A549 (cell line): Measurements from ENCODE around the gene FXR1. TPM values are rescaled to one million over a fixed set of nuclear protein-coding genes. Genes with fewer than 3 reads are reported as not detected.

Source experiments
- ATAC-seq, 2 experiments: fragments of 200-7000 bp in 1 of 2; fragments of >200 bp in 1 of 2; cut with Nextera tagmentation in 1 of 2; cut with Tn5 transposase in 1 of 2; 3 replicates each; pipeline versions ENCODE4 v1.8.0 to v1.9.1; 2018 to 2020; ENCODE audit warnings: mild to moderate bottlenecking in 1 of 2, moderate library complexity in 1 of 2
- CTCF ChIA-PET: fragments of 300-600 bp; sonication (Branson Sonifier 250); formaldehyde crosslinking; extraction: SDS; loops from one replicate; lab custom pipeline; 2021; ENCODE audit warnings: antibody characterized with exemption, inconsistent platforms; lab: Yijun Ruan, JAX
- POLR2A ChIA-PET: fragments of 350-600 bp; formaldehyde crosslinking; extraction: SDS; loops from one replicate; lab custom pipeline; 2021; ENCODE audit warnings: antibody characterized with exemption, inconsistent platforms; lab: Yijun Ruan, JAX
- DNase-seq, 2 experiments: peaks; one replicate each; pipeline versions ENCODE4 v3.0.0 to v3.0.0-alpha.2; 2011 to 2016; ENCODE audit warnings: low read depth in 1 of 2, low spot score in 1 of 2
- FAIRE-seq: peaks from 2 replicates; lab custom pipeline; 2011; peaks lifted over from hg19 to GRCh38; lab: Jason Lieb, UNC
- H3K27ac ChIP-seq, 2 experiments: fragments of >200 bp; sonication (Bioruptor Twin); formaldehyde crosslinking; 3 replicates each; pipeline ENCODE4 v1.5.1; 2016 to 2017
- H3K4me1 ChIP-seq: fragments of >200 bp; sonication (Bioruptor Twin); formaldehyde crosslinking; 3 replicates; pipeline ENCODE4 v1.6.1; 2016
- H3K4me2 ChIP-seq: fragments of >200 bp; sonication (Bioruptor Twin); formaldehyde crosslinking; 3 replicates; pipeline ENCODE4 v1.6.1; 2016
- H3K4me3 ChIP-seq: fragments of >200 bp; sonication (Bioruptor Twin); formaldehyde crosslinking; 3 replicates; pipeline ENCODE4 v1.5.1; 2016
- H3K9me3 ChIP-seq: fragments of >200 bp; sonication (Bioruptor Twin); formaldehyde crosslinking; 3 replicates; pipeline ENCODE4 v1.6.1; 2016
- BHLHE40 ChIP-seq: IDR thresholded peaks from 2 replicates; pipeline ENCODE4 v1.6.1; 2012; ENCODE audit warnings: low read depth, low read length, inconsistent platforms
- CBX2 ChIP-seq: fragments of 200-600 bp; sonication (generic); IDR thresholded peaks from 2 replicates; pipeline ENCODE4 v1.6.1; 2016; ENCODE audit warnings: low read depth, mild to moderate bottlenecking, borderline replicate concordance
- CEBPB ChIP-seq, 2 experiments: fragments of >200 bp in 1 of 2; sonication (Bioruptor Twin) in 1 of 2; formaldehyde crosslinking in 1 of 2; IDR thresholded peaks; 2 replicates each; pipeline ENCODE4 v1.6.1; 2012 to 2016
- EP300 ChIP-seq, 2 experiments: fragments of >200 bp; sonication (Bioruptor Twin); formaldehyde crosslinking; IDR thresholded peaks; 2 replicates in 1 of 2; 3 replicates in 1 of 2; pipeline ENCODE4 v1.6.1; 2016 to 2017
- FOSB ChIP-seq: fragments of 250-450 bp; sonication (Bioruptor Pico); IDR thresholded peaks from 2 replicates; pipeline ENCODE4 v1.5.0; 2020; ENCODE audit warnings: mild to moderate bottlenecking, moderate library complexity
- FOXS1 ChIP-seq: fragments of 250-450 bp; sonication (Bioruptor Pico); IDR thresholded peaks from 2 replicates; pipeline ENCODE4 v1.5.0; 2020; ENCODE audit warnings: mild to moderate bottlenecking, moderate library complexity
- GATA3 ChIP-seq: IDR thresholded peaks from 2 replicates; pipeline ENCODE4 v1.6.1; 2012; ENCODE audit warnings: borderline replicate concordance
- JUN ChIP-seq, 2 experiments: fragments of >200 bp; sonication (Bioruptor Twin); formaldehyde crosslinking; IDR thresholded peaks; 2 replicates in 1 of 2; 3 replicates in 1 of 2; pipeline ENCODE4 v1.6.1; 2016 to 2017
- KDM1A ChIP-seq: fragments of 200-600 bp; sonication (generic); IDR thresholded peaks from 2 replicates; pipeline ENCODE4 v1.6.1; 2016; ENCODE audit warnings: low read depth, mild to moderate bottlenecking
- NFE2L2 ChIP-seq: fragments of 150-350 bp; conservative IDR thresholded peaks from 2 replicates; pipeline ENCODE4 v1.6.1; 2014; ENCODE audit warnings: low read length
- NR3C1 ChIP-seq: fragments of >200 bp; sonication (Bioruptor Twin); formaldehyde crosslinking; IDR thresholded peaks from 3 replicates; pipeline ENCODE4 v1.6.1; 2017
- PBX3 ChIP-seq: IDR thresholded peaks from 2 replicates; pipeline ENCODE4 v1.6.1; 2012
- PHF8 ChIP-seq: fragments of 200-600 bp; sonication (generic); IDR thresholded peaks from 2 replicates; pipeline ENCODE4 v1.6.1; 2016; ENCODE audit warnings: low read depth, mild to moderate bottlenecking, antibody characterized with exemption, moderate library complexity, borderline replicate concordance
- TFCP2L1 ChIP-seq: fragments of 250-450 bp; sonication (Bioruptor Pico); IDR thresholded peaks from 2 replicates; pipeline ENCODE4 v1.5.0; 2021; ENCODE audit warnings: mild to moderate bottlenecking
- ZFP36 ChIP-seq: fragments of 450-650 bp; IDR thresholded peaks from 2 replicates; pipeline ENCODE4 v1.6.1; 2014; ENCODE audit warnings: borderline replicate concordance; ENCODE audit not compliant: partially characterized antibody
- ZSCAN20 ChIP-seq: fragments of 250-450 bp; sonication (Bioruptor Pico); IDR thresholded peaks from 2 replicates; pipeline ENCODE4 v1.8.0; 2022; ENCODE audit warnings: mild to moderate bottlenecking, moderate library complexity
- whole genome bisulfite sequencing: methylation state at CpG from one replicate; pipeline ENCODE4 v1.1.6; 2017; ENCODE audit errors: missing lambda C conversion rate; 5-methylcytosine and 5-hydroxymethylcytosine counted together
- polyA plus RNA-seq, 4 experiments: library from polyadenylated mRNA; depleted of rRNA in 3 of 4; stranded (reverse); fragments of >200 nt; fragmentation: RNase III in 1 of 4; extraction: RNeasy Plus Mini Kit Qiagen cat#74134 plus additional on column Dnase treatment in 1 of 4; gene quantifications; 2 replicates in 3 of 4; 3 replicates in 1 of 4; pipeline ENCODE4 v1.2.3, GENCODE V29; 2011 to 2017
- TF ChIP-seq, protein P1 (sequence below): fragments of >200 bp; sonication (Bioruptor Twin); formaldehyde crosslinking; IDR thresholded peaks from 2 replicates; pipeline ENCODE4 v1.6.1; 2016
- TF ChIP-seq, protein P2 (sequence below): fragments of 450-650 bp; IDR thresholded peaks from 2 replicates; pipeline ENCODE4 v1.6.1; 2014; ENCODE audit warnings: antibody characterized with exemption
- TF ChIP-seq, protein P3 (sequence below): fragments of 250-450 bp; sonication (Bioruptor Pico); IDR thresholded peaks from 2 replicates; pipeline ENCODE4 v1.5.0; 2021; ENCODE audit warnings: mild to moderate bottlenecking, moderate library complexity, borderline replicate concordance

The FXR1 gene
- polyA plus RNA-seq, 2 of the 4 experiments (the other 2 are of a cell fraction) = 98.3 to 132 TPM

DNA sequence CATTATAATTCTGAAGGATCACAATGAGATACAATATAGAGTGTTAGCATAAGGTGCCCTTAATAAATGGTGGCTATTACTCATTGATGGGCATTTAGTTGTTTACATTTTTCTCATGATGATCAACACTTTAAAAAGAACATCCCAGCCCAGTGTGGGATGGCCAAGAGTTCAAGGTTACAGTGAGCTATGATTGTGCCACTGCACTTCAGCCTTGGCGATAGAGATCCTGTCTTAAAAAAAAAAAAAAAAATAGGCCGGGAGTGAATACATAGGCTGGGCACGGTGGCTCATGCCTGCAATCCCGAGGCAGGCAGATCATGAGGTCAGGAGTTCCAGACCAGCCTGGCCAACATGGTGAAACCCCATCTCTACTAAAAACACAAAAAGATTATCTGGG, 1.6 kb upstream of the FXR1 start:
- no peak overlapping the region for H3K27ac ChIP-seq
- peaks cover 16% of the 10 kb centered on the region for H3K4me1 ChIP-seq
- ChIA-PET CTCF (no interaction called here), POLR2A (no interaction called here)
- WGBS = 86% methylated on average over 4 of the region's 4 CpGs
- ATAC-seq (no peak), FAIRE-seq (no peak), DNase-seq (no peak)
- no peak overlapping the region for H3K4me3 ChIP-seq
- no peak for TF ChIP-seq ZSCAN20 (CRISPR knock-in tag)
- TF ChIP-seq, protein P1, sequence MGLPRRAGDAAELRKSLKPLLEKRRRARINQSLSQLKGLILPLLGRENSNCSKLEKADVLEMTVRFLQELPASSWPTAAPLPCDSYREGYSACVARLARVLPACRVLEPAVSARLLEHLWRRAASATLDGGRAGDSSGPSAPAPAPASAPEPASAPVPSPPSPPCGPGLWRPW = no peak
- no peak for TF ChIP-seq PHF8
- TF ChIP-seq TFCP2L1 (CRISPR knock-in tag) = no peak
- H3K9me3 ChIP-seq = 0 out of 3 replicates have a peak, but pooled peaks cover 6% of the 10 kb centered on the region
- H3K4me2 ChIP-seq = no peak overlapping the region

DNA sequence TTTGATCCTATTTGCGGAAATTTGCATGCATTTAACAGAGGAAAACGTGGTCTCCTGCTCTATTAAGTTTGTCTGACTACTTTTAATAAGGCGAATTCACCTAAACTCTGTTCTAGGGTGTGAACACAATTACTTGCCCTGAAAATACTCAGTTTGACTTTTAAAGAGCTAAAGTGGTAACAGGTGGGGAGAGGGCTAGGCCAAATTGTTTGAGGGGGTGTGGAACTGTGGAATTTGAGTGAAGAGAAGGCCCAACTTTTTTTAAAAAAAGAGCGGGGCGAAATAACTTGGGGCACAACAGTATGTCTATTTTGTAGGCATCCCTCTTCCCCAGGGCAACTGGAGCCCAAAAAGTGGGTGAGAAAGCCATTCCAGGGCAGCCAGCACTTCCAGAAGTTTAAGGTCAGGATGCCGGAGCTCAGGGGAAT, 580 bp upstream of the FXR1 start:
- H3K9me3 ChIP-seq = no peaks in the 10 kb centered on the region
- CTCF ChIA-PET = interaction anchor here (0.6 to 1.5 kb wide), 8 partner anchors 11 to 108 kb away, joined by 3 to 4 read pairs (median 3); no protein-coding TSS in a partner anchor
- H3K27ac ChIP-seq = peak overlapping the region; percentile 92 to 93
- no peak for TF ChIP-seq FOSB (CRISPR knock-in tag)
- TF ChIP-seq GATA3 = no peak
- TF ChIP-seq PBX3 = no peak
- TF ChIP-seq, protein P2, sequence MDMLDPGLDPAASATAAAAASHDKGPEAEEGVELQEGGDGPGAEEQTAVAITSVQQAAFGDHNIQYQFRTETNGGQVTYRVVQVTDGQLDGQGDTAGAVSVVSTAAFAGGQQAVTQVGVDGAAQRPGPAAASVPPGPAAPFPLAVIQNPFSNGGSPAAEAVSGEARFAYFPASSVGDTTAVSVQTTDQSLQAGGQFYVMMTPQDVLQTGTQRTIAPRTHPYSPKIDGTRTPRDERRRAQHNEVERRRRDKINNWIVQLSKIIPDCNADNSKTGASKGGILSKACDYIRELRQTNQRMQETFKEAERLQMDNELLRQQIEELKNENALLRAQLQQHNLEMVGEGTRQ = no peak
- TF ChIP-seq ZFP36 = no peak
- TF ChIP-seq NFE2L2 = no peak
- TF ChIP-seq CBX2 = no peak
- POLR2A ChIA-PET = interaction anchor here (1.4 to 1.5 kb wide), 2 partner anchors 14 to 23 kb away, joined by 4 to 8 read pairs; no protein-coding TSS in a partner anchor
- FAIRE-seq (no peak), ATAC-seq (peak; percentile 11 to 17; a peak in 5 of 6 replicates), DNase-seq (no peak)
- H3K4me3 ChIP-seq = peak overlapping the region; percentile 94
- peaks cover 16% of the 10 kb centered on the region for H3K4me1 ChIP-seq
- H3K4me2 ChIP-seq = peak overlapping the region; percentile 92
- 30% methylated on average over 6 of the region's 6 CpGs for WGBS

GRCh38 chr3:180913581-180914404, 1.3 kb downstream of the FXR1 start:
- DNase-seq (no peak), ATAC-seq (no peak), FAIRE-seq (no peak)
- peaks cover 16% of the 10 kb centered on the region for H3K4me1 ChIP-seq
- H3K4me3 ChIP-seq = peak overlapping the region; percentile 94
- ChIA-PET POLR2A (interaction anchor here (1.5 kb wide), 1 partner anchor 21 kb away, joined by 8 read pairs; no protein-coding TSS in a partner anchor), CTCF (interaction anchor here (1.0 to 1.3 kb wide), 3 partner anchors 10 to 38 kb away, joined by 3 to 4 read pairs (median 4); no protein-coding TSS in a partner anchor)
- no peak for TF ChIP-seq NR3C1
- no peak for TF ChIP-seq CEBPB (IDR thresholded peaks at IDR 0.05)
- no peak for TF ChIP-seq EP300 (IDR thresholded peaks at IDR 0.05)
- no peak for TF ChIP-seq PBX3
- no peak for TF ChIP-seq JUN (IDR thresholded peaks at IDR 0.05)
- TF ChIP-seq FOXS1 (CRISPR knock-in tag) = no peak
- TF ChIP-seq, protein P3, sequence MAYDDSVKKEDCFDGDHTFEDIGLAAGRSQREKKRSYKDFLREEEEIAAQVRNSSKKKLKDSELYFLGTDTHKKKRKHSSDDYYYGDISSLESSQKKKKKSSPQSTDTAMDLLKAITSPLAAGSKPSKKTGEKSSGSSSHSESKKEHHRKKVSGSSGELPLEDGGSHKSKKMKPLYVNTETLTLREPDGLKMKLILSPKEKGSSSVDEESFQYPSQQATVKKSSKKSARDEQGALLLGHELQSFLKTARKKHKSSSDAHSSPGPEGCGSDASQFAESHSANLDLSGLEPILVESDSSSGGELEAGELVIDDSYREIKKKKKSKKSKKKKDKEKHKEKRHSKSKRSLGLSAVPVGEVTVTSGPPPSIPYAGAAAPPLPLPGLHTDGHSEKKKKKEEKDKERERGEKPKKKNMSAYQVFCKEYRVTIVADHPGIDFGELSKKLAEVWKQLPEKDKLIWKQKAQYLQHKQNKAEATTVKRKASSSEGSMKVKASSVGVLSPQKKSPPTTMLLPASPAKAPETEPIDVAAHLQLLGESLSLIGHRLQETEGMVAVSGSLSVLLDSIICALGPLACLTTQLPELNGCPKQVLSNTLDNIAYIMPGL (CRISPR knock-in tag) = no peak
- TF ChIP-seq KDM1A = no peak
- no peak for TF ChIP-seq BHLHE40
- H3K4me2 ChIP-seq = peak overlapping the region; percentile 77
- WGBS = 20% methylated on average over 19 of the region's 19 CpGs
- H3K9me3 ChIP-seq = no peaks in the 10 kb centered on the region
- peak overlapping the region; percentile 92 to 93; a peak in 4 of 6 replicates for H3K27ac ChIP-seq
